Liver (tissue), 9 donors: ENCODE results near the gene SCLY. TPM values are rescaled to one million over a fixed set of nuclear protein-coding genes. Genes with fewer than 3 reads are reported as not detected.

Experiments
- DNase-seq: peaks from one replicate; pipeline ENCODE4 v3.0.0-alpha.2; 2017; ENCODE audit warnings: low spot score
- H3K27ac ChIP-seq, 2 donors: one replicate each; pipeline ENCODE4 v1.7.0; 2013; ENCODE audit warnings: inconsistent platforms in 2 of 2, low read length in 2 of 2, control low read depth in 1 of 2, low read depth in 1 of 2, mild to moderate bottlenecking in 1 of 2
- H3K27me3 ChIP-seq, 4 donors: one replicate each; pipeline versions ENCODE4 v1.6.1 to v1.7.0; 2013; ENCODE audit warnings: low read length in 3 of 4, inconsistent platforms in 1 of 4, mild to moderate bottlenecking in 1 of 4, moderate library complexity in 1 of 4; ENCODE audit not compliant: control insufficient read depth in 4 of 4, insufficient read depth in 4 of 4
- H3K36me3 ChIP-seq, 4 donors: one replicate each; pipeline versions ENCODE4 v1.6.1 to v1.7.0; 2013; ENCODE audit warnings: low read length in 3 of 4, mild to moderate bottlenecking in 3 of 4, low read depth in 1 of 4, moderate library complexity in 1 of 4; ENCODE audit not compliant: control insufficient read depth in 4 of 4, insufficient read depth in 3 of 4
- H3K4me1 ChIP-seq, 4 donors: one replicate each; pipeline versions ENCODE4 v1.6.1 to v1.7.0; 2013; ENCODE audit warnings: low read length in 3 of 4, mild to moderate bottlenecking in 3 of 4, moderate library complexity in 1 of 4; ENCODE audit not compliant: control insufficient read depth in 4 of 4, insufficient read depth in 4 of 4
- H3K4me3 ChIP-seq, 3 donors: one replicate each; pipeline versions ENCODE4 v1.6.1 to v1.7.0; 2013; ENCODE audit warnings: low read length in 3 of 3, control low read depth in 1 of 3, low read depth in 1 of 3, mild to moderate bottlenecking in 1 of 3
- H3K9ac ChIP-seq, 2 donors: one replicate each; pipeline ENCODE4 v1.7.0; 2013; ENCODE audit warnings: low read length in 2 of 2, mild to moderate bottlenecking in 2 of 2, moderate library complexity in 2 of 2, control low read depth in 1 of 2, low read depth in 1 of 2
- H3K9me3 ChIP-seq, 4 donors: one replicate each; pipeline versions ENCODE4 v1.6.1 to v1.7.0; 2013; ENCODE audit warnings: low read length in 3 of 4; ENCODE audit not compliant: control insufficient read depth in 4 of 4
- ATF3 ChIP-seq: IDR thresholded peaks from 2 replicates; pipeline ENCODE4 v1.6.1; 2016; ENCODE audit warnings: antibody characterized with exemption
- CTCF ChIP-seq: fragments of 150-350 bp; IDR thresholded peaks from 2 replicates; pipeline ENCODE4 v1.5.1; 2017; ENCODE audit warnings: improper control_type of control experiment, low read depth, low read length; ENCODE audit not compliant: missing input control
- EGR1 ChIP-seq, 2 donors: IDR thresholded peaks; 2 replicates each; pipeline ENCODE4 v1.6.1; 2016 to 2018; ENCODE audit warnings: antibody characterized with exemption in 2 of 2, low read depth in 2 of 2
- GABPA ChIP-seq, 2 donors: IDR thresholded peaks in 1 of 2; conservative IDR thresholded peaks in 1 of 2; 2 replicates each; pipeline ENCODE4 v1.6.1; 2016; ENCODE audit warnings: antibody characterized with exemption in 2 of 2, mild to moderate bottlenecking in 1 of 2, moderate library complexity in 1 of 2
- HNF4A ChIP-seq, 2 donors: conservative IDR thresholded peaks; 2 replicates each; pipeline ENCODE4 v1.6.1; 2016; ENCODE audit warnings: antibody characterized with exemption in 2 of 2, mild to moderate bottlenecking in 2 of 2
- HNF4G ChIP-seq: IDR thresholded peaks from 2 replicates; pipeline ENCODE4 v1.6.1; 2016; ENCODE audit warnings: antibody characterized with exemption
- JUND ChIP-seq, 2 donors: IDR thresholded peaks; 2 replicates each; pipeline ENCODE4 v1.6.1; 2016; ENCODE audit warnings: antibody characterized with exemption in 2 of 2
- NR2F2 ChIP-seq: IDR thresholded peaks from 2 replicates; pipeline ENCODE4 v1.6.1; 2016; ENCODE audit warnings: antibody characterized with exemption
- RAD21 ChIP-seq, 2 donors: IDR thresholded peaks; 2 replicates each; pipeline ENCODE4 v1.6.1; 2016; ENCODE audit warnings: antibody characterized with exemption in 2 of 2, mild to moderate bottlenecking in 2 of 2
- REST ChIP-seq: IDR thresholded peaks from 2 replicates; pipeline ENCODE4 v1.6.1; 2016; ENCODE audit warnings: antibody characterized with exemption, mild to moderate bottlenecking
- TAF1 ChIP-seq: conservative IDR thresholded peaks from 2 replicates; pipeline ENCODE4 v1.6.1; 2016; ENCODE audit warnings: antibody characterized with exemption, mild to moderate bottlenecking
- YY1 ChIP-seq: IDR thresholded peaks from 2 replicates; pipeline ENCODE4 v1.6.1; 2016; ENCODE audit warnings: antibody characterized with exemption, mild to moderate bottlenecking
- WGBS: extraction: QIAGEN DNeasy Blood & Tissue Kit; methylation state at CpG from one replicate; pipeline ENCODE4 v1.1.7; 2013; 5-methylcytosine and 5-hydroxymethylcytosine counted together
- polyA plus RNA-seq, 2 donors: library from polyadenylated mRNA; stranded (reverse) in 1 of 2; unstranded in 1 of 2; fragments of 200-250 nt in 1 of 2; fragments of >200 nt in 1 of 2; fragmentation: Nextera tagmentation in 1 of 2; extraction: Ambion mirVana in 1 of 2; gene quantifications; one replicate each; pipeline versions ENCODE4 v1.2.1 to v1.2.3, GENCODE V29; 2013 to 2015
- total RNA-seq, 2 donors: library from RNA; depleted of rRNA; stranded (reverse); fragments of >200 nt; gene quantifications; one replicate each; pipeline ENCODE4 v1.2.3, GENCODE V29; 2014
- TF ChIP-seq, protein P1 (sequence below): IDR thresholded peaks from 2 replicates; pipeline ENCODE4 v1.6.1; 2016; ENCODE audit warnings: antibody characterized with exemption
- donor health status: healthy.
- donor health status: healthy.
- donor health status: healthy.
- donor health status: healthy.
- donor health status: healthy.

SCLY gene
- total and polyA plus RNA-seq, 4 donors: 21.6 to 39.2 (median 25.0) TPM

- 93% methylated on average over 29 of the region's 29 CpGs for whole genome bisulfite sequencing
- Histone ChIP-seq H3K27me3 (no peaks in the 10 kb centered on the region), H3K9me3 (no peaks in the 10 kb centered on the region), H3K9ac (no peak overlapping the region), H3K4me3 (no peak overlapping the region), H3K4me1 (no peaks in the 10 kb centered on the region), H3K27ac (no peak overlapping the region), H3K36me3 (no peaks in the 10 kb centered on the region)
- TF ChIP-seq HNF4A (conservative IDR thresholded peaks at IDR 0.05) (no peak), REST (no peak), GABPA (IDR thresholded peaks at IDR 0.05 in 1 of 2, conservative IDR thresholded peaks at IDR 0.05 in 1 of 2) (no peak), CTCF (no peak), YY1 (no peak), JUND (IDR thresholded peaks at IDR 0.05) (no peak), HNF4G (no peak), TAF1 (no peak), NR2F2 (no peak), EGR1 (IDR thresholded peaks at IDR 0.05; ENCODE audit: low read depth in 2 of 2) (no peak), ATF3 (no peak), RAD21 (IDR thresholded peaks at IDR 0.05) (no peak)
- TF ChIP-seq, protein P1, sequence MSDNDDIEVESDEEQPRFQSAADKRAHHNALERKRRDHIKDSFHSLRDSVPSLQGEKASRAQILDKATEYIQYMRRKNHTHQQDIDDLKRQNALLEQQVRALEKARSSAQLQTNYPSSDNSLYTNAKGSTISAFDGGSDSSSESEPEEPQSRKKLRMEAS: no peak
- DNase-seq: no peak
Observed at GRCh38 chr2:238122287-238123217, 61.8 kb downstream of the SCLY start.

DNA sequence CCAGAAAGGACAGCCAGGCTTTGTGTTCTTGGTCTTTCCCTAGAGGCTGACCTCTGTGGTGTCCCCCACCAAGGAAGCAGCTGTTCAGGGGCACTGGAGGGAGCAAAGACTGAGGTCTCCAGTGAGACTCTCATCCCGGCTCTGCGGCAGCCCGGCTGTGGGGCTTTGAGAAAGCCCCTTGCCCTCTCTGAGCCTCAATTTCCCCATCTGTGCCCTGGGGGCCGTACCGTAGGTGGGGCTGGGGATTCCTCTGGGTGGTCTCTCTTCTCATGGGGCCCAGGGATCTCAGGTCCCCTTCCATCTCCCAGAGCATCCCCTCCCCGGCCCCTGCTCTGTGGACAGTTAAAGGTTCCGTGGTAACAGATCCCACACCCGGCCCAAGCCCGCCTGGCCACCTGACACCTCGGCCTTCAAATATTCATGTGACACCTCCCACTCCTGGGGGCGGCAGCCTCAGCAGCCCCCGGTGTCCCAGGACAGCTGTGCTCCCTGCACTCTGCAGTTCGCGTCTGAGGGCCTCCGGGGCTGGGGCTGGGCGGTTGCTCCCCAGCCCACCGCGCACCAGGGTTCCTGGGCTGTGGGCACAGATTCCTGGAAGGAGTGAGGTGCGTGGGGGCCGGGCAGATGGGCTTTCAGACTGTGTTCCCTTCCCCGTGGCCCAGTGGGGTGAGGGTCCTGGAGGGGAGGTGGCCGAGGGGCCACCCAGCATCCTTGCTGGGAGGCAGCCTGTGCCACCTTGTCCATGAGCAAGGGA lies 62.6 kb downstream of the SCLY start:
- no peaks in the 10 kb centered on the region for H3K9me3 ChIP-seq
- no peaks in the 10 kb centered on the region for H3K36me3 ChIP-seq
- H3K27me3 ChIP-seq: no peaks in the 10 kb centered on the region
- no peaks in the 10 kb centered on the region for H3K4me1 ChIP-seq
- no peak overlapping the region for H3K27ac ChIP-seq
- no peak for DNase-seq
- WGBS: 88% methylated on average over 22 of the region's 22 CpGs
- H3K4me3 ChIP-seq: no peak overlapping the region
- no peak for TF ChIP-seq JUND (IDR thresholded peaks at IDR 0.05)
- TF ChIP-seq HNF4A (conservative IDR thresholded peaks at IDR 0.05): no peak
- no peak for TF ChIP-seq RAD21 (IDR thresholded peaks at IDR 0.05)
- TF ChIP-seq, protein P1: no peak
- no peak for TF ChIP-seq ATF3
- TF ChIP-seq GABPA (IDR thresholded peaks at IDR 0.05 in 1 of 2, conservative IDR thresholded peaks at IDR 0.05 in 1 of 2): no peak
- TF ChIP-seq NR2F2: no peak
- no peak overlapping the region for H3K9ac ChIP-seq
